ENCODE results near the gene FTCD.

DNA sequence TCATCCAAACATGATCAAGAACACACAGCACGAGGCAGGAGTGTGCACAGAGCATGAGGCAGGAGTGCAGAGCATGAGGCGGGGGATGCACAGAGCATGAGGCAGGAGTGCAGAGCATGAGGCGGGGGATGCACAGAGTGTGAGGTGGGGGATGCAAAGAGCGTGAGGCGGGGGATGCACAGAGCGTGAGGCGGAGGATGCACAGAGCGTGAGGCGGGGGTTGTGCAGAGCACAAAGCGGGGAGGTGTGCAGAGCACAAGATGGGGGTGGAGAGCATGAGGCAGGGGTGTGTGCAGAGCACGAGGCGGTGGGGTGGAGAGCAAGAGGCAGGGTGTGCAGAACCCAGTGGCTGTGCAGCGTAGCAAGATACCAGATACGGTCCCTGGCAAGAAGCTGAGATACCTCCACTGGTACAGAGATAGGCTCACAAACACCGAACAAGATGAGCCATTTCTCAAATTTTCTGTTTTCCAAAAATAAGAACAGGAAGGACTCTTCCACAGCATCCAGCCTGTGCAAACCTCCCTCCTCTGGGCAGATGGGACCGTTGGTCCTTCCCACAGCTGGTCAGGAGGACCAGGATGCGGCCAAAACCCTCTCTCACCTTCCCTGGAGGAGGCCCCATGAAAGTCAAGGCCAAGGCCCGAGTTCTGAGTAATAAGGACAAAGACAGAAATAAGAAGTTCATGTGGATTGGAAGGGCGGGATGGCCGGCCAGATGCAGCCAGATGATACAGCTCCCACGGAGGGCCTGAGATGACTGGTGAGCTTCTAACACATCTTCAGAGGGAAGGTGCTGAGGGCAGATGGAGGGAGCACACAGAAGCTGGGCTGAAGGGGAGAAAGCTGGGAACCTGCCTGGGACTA, 16.9 kb upstream of the FTCD start:
- TF ChIP-seq, protein P1, sequence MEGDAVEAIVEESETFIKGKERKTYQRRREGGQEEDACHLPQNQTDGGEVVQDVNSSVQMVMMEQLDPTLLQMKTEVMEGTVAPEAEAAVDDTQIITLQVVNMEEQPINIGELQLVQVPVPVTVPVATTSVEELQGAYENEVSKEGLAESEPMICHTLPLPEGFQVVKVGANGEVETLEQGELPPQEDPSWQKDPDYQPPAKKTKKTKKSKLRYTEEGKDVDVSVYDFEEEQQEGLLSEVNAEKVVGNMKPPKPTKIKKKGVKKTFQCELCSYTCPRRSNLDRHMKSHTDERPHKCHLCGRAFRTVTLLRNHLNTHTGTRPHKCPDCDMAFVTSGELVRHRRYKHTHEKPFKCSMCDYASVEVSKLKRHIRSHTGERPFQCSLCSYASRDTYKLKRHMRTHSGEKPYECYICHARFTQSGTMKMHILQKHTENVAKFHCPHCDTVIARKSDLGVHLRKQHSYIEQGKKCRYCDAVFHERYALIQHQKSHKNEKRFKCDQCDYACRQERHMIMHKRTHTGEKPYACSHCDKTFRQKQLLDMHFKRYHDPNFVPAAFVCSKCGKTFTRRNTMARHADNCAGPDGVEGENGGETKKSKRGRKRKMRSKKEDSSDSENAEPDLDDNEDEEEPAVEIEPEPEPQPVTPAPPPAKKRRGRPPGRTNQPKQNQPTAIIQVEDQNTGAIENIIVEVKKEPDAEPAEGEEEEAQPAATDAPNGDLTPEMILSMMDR (conservative IDR thresholded peaks at IDR 0.05; ENCODE audit: low read depth, low read length), result no peak
- TF ChIP-seq EZH2 (IDR thresholded peaks at IDR 0.05; ENCODE audit: low read length, unreplicated experiment) (no peak), EZH2phosphoT487 (IDR thresholded peaks at IDR 0.05; ENCODE audit: borderline replicate concordance, low read length) (no peak)
